ENCODE results near the gene C1QTNF7.

DNA sequence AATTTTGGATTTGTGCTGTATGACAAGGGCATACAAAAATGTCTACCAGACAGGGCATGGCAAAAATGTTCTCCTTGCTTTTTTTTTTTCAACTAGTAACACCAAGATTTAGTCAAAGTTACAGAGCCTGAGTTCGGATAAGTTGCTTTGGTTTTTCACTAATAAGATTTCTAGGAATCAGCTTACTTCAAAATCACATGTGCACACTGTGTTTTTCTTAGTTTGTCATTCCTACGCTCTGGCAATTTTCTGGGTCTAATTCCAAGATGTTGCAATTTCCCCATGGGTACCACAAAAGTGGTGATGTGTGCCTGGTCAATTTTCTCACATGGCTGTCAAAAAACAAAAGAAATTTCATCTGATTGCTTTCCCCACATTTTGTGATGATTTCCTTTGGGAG, 6.3 kb downstream of the C1QTNF7 start:
- TF ChIP-seq REST (IDR thresholded peaks at IDR 0.05; ENCODE audit: insufficient read depth in 1 of 2, low read depth in 2 of 2, low read length in 2 of 2) = no peak
- no peak for TF ChIP-seq POLR2AphosphoS5 (IDR thresholded peaks at IDR 0.05; ENCODE audit: low read depth, low read length)
- no peak for TF ChIP-seq SIN3A (IDR thresholded peaks at IDR 0.05; ENCODE audit: borderline replicate concordance, insufficient read depth, low read length)
- TF ChIP-seq TAF1 (IDR thresholded peaks at IDR 0.05; ENCODE audit: borderline replicate concordance, insufficient read depth, low read length) = no peak
- TF ChIP-seq FOXP2 (optimal IDR thresholded peaks at IDR 0.05; ENCODE audit: borderline replicate concordance, extremely low read depth, extremely low read length, insufficient read depth) = no peak
